ENCODE results near the gene STYXL2. TPM values are rescaled to one million over a fixed set of nuclear protein-coding genes. Genes with fewer than 3 reads are reported as not detected.

Gene STYXL2
- total and polyA plus RNA-seq, 2 donors, result 3.6 TPM; not detected in 1

GRCh38 chr1:167106119-167106461 lies 12.2 kb downstream of the STYXL2 start:
- no peak for DNase-seq (ENCODE audit: extremely low spot score)
- Histone ChIP-seq H3K4me3 (ENCODE audit: low read depth, low read length) (no peak overlapping the region), H3K4me1 (ENCODE audit: insufficient read depth) (no peaks in the 10 kb centered on the region), H3K27ac (ENCODE audit: low read depth) (no peak overlapping the region), H3K36me3 (ENCODE audit: insufficient read depth) (no peaks in the 10 kb centered on the region)
- 72% methylated on average over 4 of the region's 4 CpGs for WGBS

DNA sequence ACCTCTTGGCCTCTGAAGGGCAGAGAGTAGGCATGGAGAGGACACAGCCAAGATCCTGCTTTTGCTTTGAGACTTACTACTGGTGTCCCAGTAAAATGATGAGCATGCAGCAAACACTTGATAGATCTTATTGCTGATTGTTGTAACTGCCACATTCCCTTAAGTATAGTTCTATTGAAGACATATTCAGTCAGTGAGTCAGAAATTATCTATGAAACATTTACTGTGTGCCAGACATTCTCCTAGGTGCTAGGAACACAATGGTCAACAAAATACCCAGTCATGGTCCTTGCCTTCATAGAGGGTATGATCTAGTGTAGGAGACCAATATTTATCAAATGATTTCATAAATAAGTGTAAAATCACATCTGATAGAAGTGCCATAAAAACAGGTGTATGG lies 13.6 kb downstream of the STYXL2 start:
- Histone ChIP-seq H3K4me3 (ENCODE audit: low read depth, low read length) (no peak overlapping the region), H3K27ac (ENCODE audit: low read depth) (no peak overlapping the region), H3K4me1 (ENCODE audit: insufficient read depth) (no peaks in the 10 kb centered on the region), H3K36me3 (ENCODE audit: insufficient read depth) (no peaks in the 10 kb centered on the region)
- DNase-seq (ENCODE audit: extremely low spot score), result no peak

- Histone ChIP-seq H3K4me3 (ENCODE audit: low read depth, low read length) (no peak overlapping the region), H3K27ac (ENCODE audit: low read depth) (no peak overlapping the region), H3K36me3 (ENCODE audit: insufficient read depth) (no peaks in the 10 kb centered on the region), H3K4me1 (ENCODE audit: insufficient read depth) (no peaks in the 10 kb centered on the region)
- WGBS, result 38% methylated on average over 2 of the region's 2 CpGs
- no peak for DNase-seq (ENCODE audit: extremely low spot score)
Observed at GRCh38 chr1:167109125-167109524, 15.2 kb downstream of the STYXL2 start.

DNA sequence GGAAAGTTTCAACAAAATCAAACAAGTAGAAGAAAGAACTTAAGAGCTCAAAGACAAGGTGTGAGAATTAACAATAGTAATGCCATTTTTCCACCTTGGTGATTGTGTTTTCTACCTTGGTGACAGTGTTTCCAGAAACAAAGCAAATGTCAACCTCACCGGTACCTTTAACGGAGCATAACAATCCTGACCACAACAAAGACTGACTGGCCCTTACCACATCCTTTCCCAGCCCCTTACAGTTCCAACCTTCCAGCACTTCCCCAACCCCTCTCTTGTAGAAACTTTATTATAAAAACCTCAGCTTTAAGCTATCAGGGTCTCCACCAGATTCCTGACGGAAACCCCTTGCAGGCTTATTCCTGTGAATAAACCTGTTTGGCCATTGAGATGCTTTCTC lies 16.7 kb downstream of the STYXL2 start:
- 80% methylated on average over 3 of the region's 3 CpGs for WGBS
- Histone ChIP-seq H3K4me3 (ENCODE audit: low read depth, low read length) (no peak overlapping the region), H3K36me3 (ENCODE audit: insufficient read depth) (no peaks in the 10 kb centered on the region), H3K4me1 (ENCODE audit: insufficient read depth) (no peaks in the 10 kb centered on the region), H3K27ac (ENCODE audit: low read depth) (no peak overlapping the region)
- no peak for DNase-seq (ENCODE audit: extremely low spot score)

GRCh38 chr1:167111868-167112709 lies 18.2 kb downstream of the STYXL2 start:
- WGBS, result 88% methylated on average over 4 of the region's 4 CpGs
- no peak overlapping the region for H3K27ac ChIP-seq (ENCODE audit: low read depth)
- H3K4me1 ChIP-seq (ENCODE audit: insufficient read depth), result no peaks in the 10 kb centered on the region
- no peak overlapping the region for H3K4me3 ChIP-seq (ENCODE audit: low read depth, low read length)
- no peaks in the 10 kb centered on the region for H3K36me3 ChIP-seq (ENCODE audit: insufficient read depth)
- DNase-seq (ENCODE audit: extremely low spot score), result no peak

GRCh38 chr1:167114725-167115124 lies 20.9 kb downstream of the STYXL2 start:
- no peak for DNase-seq (ENCODE audit: extremely low spot score)
- Histone ChIP-seq H3K4me3 (ENCODE audit: low read depth, low read length) (no peak overlapping the region), H3K27ac (ENCODE audit: low read depth) (no peak overlapping the region), H3K36me3 (ENCODE audit: insufficient read depth) (no peaks in the 10 kb centered on the region), H3K4me1 (ENCODE audit: insufficient read depth) (no peaks in the 10 kb centered on the region)

GRCh38 chr1:167115655-167116054 lies 21.8 kb downstream of the STYXL2 start:
- 55% methylated on average over 5 of the region's 5 CpGs for WGBS
- H3K36me3 ChIP-seq (ENCODE audit: insufficient read depth), result no peaks in the 10 kb centered on the region
- no peak overlapping the region for H3K4me3 ChIP-seq (ENCODE audit: low read depth, low read length)
- H3K27ac ChIP-seq (ENCODE audit: low read depth), result no peak overlapping the region
- H3K4me1 ChIP-seq (ENCODE audit: insufficient read depth), result no peaks in the 10 kb centered on the region
- DNase-seq (ENCODE audit: extremely low spot score), result no peak

GRCh38 chr1:167116174-167116573 lies 22.3 kb downstream of the STYXL2 start:
- Histone ChIP-seq H3K27ac (ENCODE audit: low read depth) (no peak overlapping the region), H3K36me3 (ENCODE audit: insufficient read depth) (no peaks in the 10 kb centered on the region), H3K4me1 (ENCODE audit: insufficient read depth) (no peaks in the 10 kb centered on the region), H3K4me3 (ENCODE audit: low read depth, low read length) (no peak overlapping the region)
- DNase-seq (ENCODE audit: extremely low spot score), result no peak
- WGBS, result 61% methylated on average over 1 of the region's 1 CpG

DNA sequence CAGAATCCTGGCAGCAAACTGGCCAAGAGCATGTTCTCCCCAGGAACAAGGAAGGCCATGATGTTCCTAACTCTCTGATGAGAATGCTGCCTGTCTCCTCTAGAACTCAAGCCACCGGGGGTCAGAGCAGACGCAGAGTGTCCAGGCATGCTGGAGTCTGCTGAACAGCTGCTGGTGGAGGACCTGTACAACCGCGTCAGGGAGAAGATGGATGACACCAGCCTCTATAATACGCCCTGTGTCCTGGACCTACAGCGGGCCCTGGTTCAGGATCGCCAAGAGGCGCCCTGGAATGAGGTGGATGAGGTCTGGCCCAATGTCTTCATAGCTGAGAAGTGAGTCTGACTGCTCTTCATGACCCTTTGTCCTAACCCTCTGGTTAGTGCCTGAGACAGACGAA lies 23.4 kb downstream of the STYXL2 start:
- no peak overlapping the region for H3K4me3 ChIP-seq (ENCODE audit: low read depth, low read length)
- H3K4me1 ChIP-seq (ENCODE audit: insufficient read depth), result no peaks in the 10 kb centered on the region
- H3K36me3 ChIP-seq (ENCODE audit: insufficient read depth), result no peaks in the 10 kb centered on the region
- no peak overlapping the region for H3K27ac ChIP-seq (ENCODE audit: low read depth)
- WGBS, result 98% methylated on average over 9 of the region's 9 CpGs
- no peak for DNase-seq (ENCODE audit: extremely low spot score)

GRCh38 chr1:167118188-167118587 lies 24.3 kb downstream of the STYXL2 start:
- Histone ChIP-seq H3K36me3 (ENCODE audit: insufficient read depth) (no peaks in the 10 kb centered on the region), H3K4me1 (ENCODE audit: insufficient read depth) (no peaks in the 10 kb centered on the region), H3K27ac (ENCODE audit: low read depth) (no peak overlapping the region), H3K4me3 (ENCODE audit: low read depth, low read length) (no peak overlapping the region)
- no peak for DNase-seq (ENCODE audit: extremely low spot score)
- WGBS, result 67% methylated on average over 5 of the region's 5 CpGs

- Histone ChIP-seq H3K4me1 (ENCODE audit: insufficient read depth) (no peaks in the 10 kb centered on the region), H3K27ac (ENCODE audit: low read depth) (no peak overlapping the region), H3K36me3 (ENCODE audit: insufficient read depth) (no peaks in the 10 kb centered on the region), H3K4me3 (ENCODE audit: low read depth, low read length) (no peak overlapping the region)
- no peak for DNase-seq (ENCODE audit: extremely low spot score)
- WGBS, result 95% methylated on average over 3 of the region's 3 CpGs
Observed at GRCh38 chr1:167119696-167120095, 25.8 kb downstream of the STYXL2 start.

DNA sequence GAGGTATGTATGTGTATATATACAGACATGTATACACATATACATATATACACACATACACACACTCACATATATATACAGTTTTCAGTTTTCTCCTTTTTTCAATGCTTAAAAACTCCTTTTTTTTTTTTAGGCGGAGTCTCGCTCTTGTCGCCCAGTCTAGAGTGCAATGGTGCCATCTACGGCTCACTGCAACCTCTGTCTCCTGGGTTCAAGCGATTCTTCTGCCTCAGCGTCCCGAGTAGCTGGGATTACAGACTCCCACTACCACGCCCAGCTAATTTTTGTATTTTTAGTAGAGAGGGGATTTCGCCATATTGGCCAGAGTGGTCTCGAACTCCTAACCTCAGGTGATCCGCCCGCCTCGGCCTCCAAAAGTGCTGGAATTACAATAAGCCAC lies 27.0 kb downstream of the STYXL2 start:
- WGBS, result 53% methylated on average over 13 of the region's 13 CpGs
- Histone ChIP-seq H3K4me1 (ENCODE audit: insufficient read depth) (no peaks in the 10 kb centered on the region), H3K27ac (ENCODE audit: low read depth) (no peak overlapping the region), H3K4me3 (ENCODE audit: low read depth, low read length) (peak overlapping the region; percentile 17), H3K36me3 (ENCODE audit: insufficient read depth) (no peaks in the 10 kb centered on the region)
- DNase-seq (ENCODE audit: extremely low spot score), result no peak

GRCh38 chr1:167121375-167122120 lies 27.7 kb downstream of the STYXL2 start:
- H3K36me3 ChIP-seq (ENCODE audit: insufficient read depth), result no peaks in the 10 kb centered on the region
- 12% methylated on average over 47 of the region's 47 CpGs for WGBS

DNA sequence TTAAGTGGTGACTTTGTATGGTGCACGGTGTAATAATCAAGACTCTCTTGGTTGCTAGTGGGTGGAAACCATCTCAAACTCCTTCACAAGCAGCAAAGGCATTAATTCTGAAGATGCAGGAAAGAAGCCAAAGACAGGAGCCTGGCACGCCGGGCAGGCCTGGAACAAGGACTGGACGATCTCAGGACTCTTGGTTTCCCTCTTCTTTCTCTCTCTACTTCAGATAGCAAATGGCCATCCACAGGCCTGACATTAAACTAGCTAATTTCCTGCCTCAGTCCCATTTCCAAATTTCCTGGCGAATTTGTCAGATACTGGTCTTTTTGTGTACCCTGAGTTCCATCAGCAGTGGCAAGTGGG lies 28.2 kb downstream of the STYXL2 start:
- 80% methylated on average over 5 of the region's 5 CpGs for WGBS

More at GRCh38 chr1:167121375-167122120, 27.7 kb downstream of the STYXL2 start:
- Histone ChIP-seq H3K4me3 (ENCODE audit: low read depth, low read length) (peak overlapping the region; percentile 17), H3K4me1 (ENCODE audit: insufficient read depth) (no peaks in the 10 kb centered on the region), H3K27ac (ENCODE audit: low read depth) (no peak overlapping the region)
- DNase-seq (ENCODE audit: extremely low spot score), result no peak

More for the DNA sequence above, 28.2 kb downstream of the STYXL2 start:
- Histone ChIP-seq H3K4me1 (ENCODE audit: insufficient read depth) (no peaks in the 10 kb centered on the region), H3K27ac (ENCODE audit: low read depth) (no peak overlapping the region), H3K36me3 (ENCODE audit: insufficient read depth) (no peaks in the 10 kb centered on the region), H3K4me3 (ENCODE audit: low read depth, low read length) (no peak overlapping the region)
- no peak for DNase-seq (ENCODE audit: extremely low spot score)

Data from urinary bladder (tissue), 4 donors.